HepG2 (cell line): ENCODE measurements around the gene EXOSC7. TPM values are rescaled to one million over a fixed set of nuclear protein-coding genes. Genes with fewer than 3 reads are reported as not detected.

Experiments used
- ATAC-seq: fragments of 200-7000 bp; cut with Tn5 transposase; 3 replicates; pipeline ENCODE4 v1.9.1; 2020; ENCODE audit warnings: mild to moderate bottlenecking, moderate library complexity
- BruUV-seq: library from RNA; stranded (reverse); fragments of 400-500 nt; replicated peaks from 2 replicates; lab custom pipeline; 2021; lab: Mats Ljungman, UMichigan
- CTCF ChIA-PET: fragments of 300-600 bp; formaldehyde crosslinking; extraction: SDS; loops from one replicate; lab custom pipeline; 2021; ENCODE audit warnings: low total read pairs, inconsistent platforms, low intra/inter-chr PET ratio; lab: Yijun Ruan, JAX
- POLR2A ChIA-PET: fragments of 350-600 bp; sonication (Branson Sonifier 250); formaldehyde crosslinking; loops from one replicate; lab custom pipeline; 2020; ENCODE audit warnings: antibody characterized with exemption, inconsistent platforms; lab: Yijun Ruan, JAX
- DNase-seq: peaks from one replicate; pipeline ENCODE4 v3.0.0-alpha.2; 2015; ENCODE audit warnings: low spot score
- FAIRE-seq: peaks from 3 replicates; lab custom pipeline; 2011; peaks lifted over from hg19 to GRCh38; lab: Jason Lieb, UNC
- H2AFZ ChIP-seq: one replicate; pipeline ENCODE4 v1.6.1; 2011; ENCODE audit warnings: low read length, inconsistent platforms
- H3K27ac ChIP-seq: fragments of 300-600 bp; 3 replicates; pipeline ENCODE4 v1.8.0; 2011; ENCODE audit warnings: mixed run types, mild to moderate bottlenecking, mixed read lengths, low read length, inconsistent platforms; ENCODE audit not compliant: insufficient read depth; ENCODE audit errors: extremely low read length
- H3K27me3 ChIP-seq, 2 experiments: fragments of 200-600 bp in 1 of 2; 2 replicates in 1 of 2; 3 replicates in 1 of 2; pipeline versions ENCODE4 v1.6.0 to v1.8.0; 2011; ENCODE audit warnings: low read length in 2 of 2, mild to moderate bottlenecking in 2 of 2, moderate library complexity in 2 of 2, inconsistent platforms in 1 of 2; ENCODE audit not compliant: insufficient read depth in 2 of 2, control insufficient read depth in 1 of 2
- H3K36me3 ChIP-seq, 2 experiments: fragments of 200-600 bp in 1 of 2; replicated peaks in 1 of 2; 2 replicates in 1 of 2; 3 replicates in 1 of 2; pipeline versions ENCODE4 v1.5.1 to v1.8.0; 2011; ENCODE audit warnings: low read length in 2 of 2, inconsistent platforms in 1 of 2; ENCODE audit not compliant: insufficient read depth in 2 of 2, control insufficient read depth in 1 of 2
- H3K4me1 ChIP-seq: 2 replicates; pipeline ENCODE4 v1.5.1; 2012; ENCODE audit warnings: low read length, inconsistent platforms; ENCODE audit not compliant: insufficient read depth
- H3K4me2 ChIP-seq: 2 replicates; pipeline ENCODE4 v1.6.0; 2011; ENCODE audit warnings: low read depth, low read length, inconsistent platforms
- H3K4me3 ChIP-seq, 3 experiments: fragments of 200-600 bp in 1 of 3; sonication (generic), shearing (Covaris generic) in 1 of 3; replicated peaks in 1 of 3; 2 replicates each; pipeline ENCODE4 v1.5.1; 2011 to 2016; ENCODE audit warnings: low read length in 3 of 3, inconsistent platforms in 2 of 3, low read depth in 2 of 3, mild to moderate bottlenecking in 2 of 3, control low read depth in 1 of 3, mixed read lengths in 1 of 3; ENCODE audit not compliant: insufficient read depth in 1 of 3
- H3K79me2 ChIP-seq: one replicate; pipeline ENCODE4 v1.6.1; 2011; ENCODE audit warnings: low read length, inconsistent platforms; ENCODE audit not compliant: insufficient read depth
- H3K9ac ChIP-seq: 2 replicates; pipeline ENCODE4 v1.6.0; 2011; ENCODE audit warnings: mild to moderate bottlenecking, low read depth, low read length, inconsistent platforms; ENCODE audit not compliant: insufficient read depth
- H3K9me3 ChIP-seq: 2 replicates; pipeline ENCODE4 v1.5.1; 2012; ENCODE audit warnings: mild to moderate bottlenecking, low read length
- H4K20me1 ChIP-seq: 2 replicates; pipeline ENCODE4 v1.6.0; 2011; ENCODE audit warnings: inconsistent platforms, mild to moderate bottlenecking, low read length, moderate library complexity; ENCODE audit not compliant: insufficient read depth
- AFF4 ChIP-seq: sonication (generic); formaldehyde crosslinking; IDR thresholded peaks from 2 replicates; pipeline ENCODE4 v1.4.0; 2020; ENCODE audit warnings: missing genetic modification reagents
- ATRX ChIP-seq: sonication (generic); formaldehyde crosslinking; IDR thresholded peaks from 2 replicates; pipeline ENCODE4 v1.4.0; 2020; ENCODE audit warnings: missing genetic modification reagents, borderline replicate concordance
- HHEX ChIP-seq: IDR thresholded peaks from 2 replicates; pipeline ENCODE4 v1.6.1; 2016; ENCODE audit warnings: control low read depth
- MBD4 ChIP-seq: IDR thresholded peaks from 2 replicates; pipeline ENCODE4 v1.6.1; 2012; ENCODE audit warnings: low read length, inconsistent platforms, borderline replicate concordance
- MEF2D ChIP-seq: sonication (generic); formaldehyde crosslinking; IDR thresholded peaks from 2 replicates; pipeline ENCODE4 v1.5.1; 2020; ENCODE audit warnings: mild to moderate bottlenecking, missing genetic modification reagents
- POGZ ChIP-seq: sonication (generic); formaldehyde crosslinking; IDR thresholded peaks from 2 replicates; pipeline ENCODE4 v1.4.0; 2020; ENCODE audit warnings: mild to moderate bottlenecking, missing genetic modification reagents
- ZBTB10 ChIP-seq: sonication (generic); formaldehyde crosslinking; IDR thresholded peaks from 2 replicates; pipeline ENCODE4 v1.4.0; 2020; ENCODE audit warnings: missing genetic modification reagents, borderline replicate concordance
- ZBTB49 ChIP-seq: sonication (generic); formaldehyde crosslinking; IDR thresholded peaks from 2 replicates; pipeline ENCODE4 v1.4.0; 2020; ENCODE audit warnings: missing genetic modification reagents, borderline replicate concordance
- ZKSCAN8 ChIP-seq: IDR thresholded peaks from 2 replicates; pipeline ENCODE4 v1.6.1; 2016; ENCODE audit warnings: borderline replicate concordance, missing genetic modification reagents, missing compliant biosample characterization
- ZNF33A ChIP-seq: sonication (generic); formaldehyde crosslinking; IDR thresholded peaks from 2 replicates; pipeline ENCODE4 v1.5.1; 2020; ENCODE audit warnings: missing genetic modification reagents, mild to moderate bottlenecking, moderate library complexity, borderline replicate concordance
- ZNF569 ChIP-seq: sonication (generic); formaldehyde crosslinking; IDR thresholded peaks from 2 replicates; pipeline ENCODE4 v1.5.0; 2020; ENCODE audit warnings: mild to moderate bottlenecking, missing genetic modification reagents, moderate library complexity, borderline replicate concordance
- WGBS: methylation state at CpG from one replicate; pipeline ENCODE4 v1.1.6; 2017; ENCODE audit warnings: low lambda C conversion rate; 5-methylcytosine and 5-hydroxymethylcytosine counted together
- in situ Hi-C: cut with HindIII; loops from 2 replicates; pipeline ENCODE4 v1.10.0; 2017; ENCODE audit warnings: low pct_unique_long_range_greater_than_20kb; ENCODE audit not compliant: extremely low pct_ligation_motif_present
- intact Hi-C: fragments of 100-400 bp; cut with micrococcal nuclease; formaldehyde crosslinking; loops from one replicate; pipeline ENCODE4 v1.10.0; 2022; ENCODE audit not compliant: unreplicated experiment
- polyA plus RNA-seq, 8 experiments: library from polyadenylated mRNA; depleted of rRNA in 3 of 8; stranded (reverse) in 7 of 8; unstranded in 1 of 8; fragments of >200 nt; fragmentation: Illumina TruSeq in 4 of 8; extraction: Trizol in 4 of 8; gene quantifications; 2 replicates each; pipeline versions ENCODE4 v1.2.1 to v1.2.3, GENCODE V29; 2011 to 2016; ENCODE audit warnings: low read depth in 4 of 8, missing spikeins in 1 of 8, mixed read lengths in 1 of 8; ENCODE audit not compliant: insufficient read depth in 1 of 8
- total RNA-seq, 5 experiments: library from RNA; depleted of rRNA; stranded (reverse); fragments of >200 nt; fragmentation: Illumina TruSeq; extraction: Trizol; gene quantifications; 2 replicates each; pipeline ENCODE4 v1.2.3, GENCODE V29; 2016; ENCODE audit warnings: low read depth in 1 of 5
- TF ChIP-seq, protein P1 (sequence below): sonication (generic); formaldehyde crosslinking; IDR thresholded peaks from 2 replicates; pipeline ENCODE4 v1.8.0; 2022; ENCODE audit warnings: mild to moderate bottlenecking, missing genetic modification reagents, moderate library complexity
- TF ChIP-seq, protein P2 (sequence below): IDR thresholded peaks from 2 replicates; pipeline ENCODE4 v1.6.1; 2018; ENCODE audit warnings: missing genetic modification reagents

EXOSC7 gene
- total and polyA plus RNA-seq, 2 of the 13 experiments (the other 11 are each of a cell fraction or from before 2014, with no cell fraction given): 68.3 to 74.7 TPM

DNA sequence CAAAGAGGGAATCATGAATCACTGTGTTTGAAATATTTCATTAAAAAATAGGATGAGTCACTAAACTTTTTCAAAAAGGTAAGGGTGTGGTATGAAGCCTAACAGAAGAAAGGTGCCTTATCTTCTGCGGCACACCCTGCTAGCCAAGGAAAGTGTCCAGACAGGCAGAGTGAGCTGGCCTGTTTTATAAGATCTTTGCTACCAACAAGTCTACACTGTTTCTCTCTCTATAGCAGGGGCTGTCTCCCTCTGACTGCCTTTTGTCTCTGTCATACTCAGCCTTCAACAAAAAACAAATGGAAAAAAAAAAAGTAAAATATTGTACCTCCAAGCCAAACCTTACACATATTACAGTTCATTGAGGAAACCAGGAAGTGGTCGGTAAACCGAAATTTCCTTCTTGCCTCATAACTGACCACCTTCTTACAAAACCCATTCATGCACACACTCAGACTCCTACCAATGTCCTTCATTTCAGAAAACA, 9.2 kb upstream of the EXOSC7 start:
- H3K4me2 ChIP-seq: no peak overlapping the region
- DNase-seq (no peak), ATAC-seq (no peak), FAIRE-seq (no peak)
- in situ Hi-C loops (no loop called here), intact Hi-C loops (no loop called here)
- no peaks in the 10 kb centered on the region for H3K4me1 ChIP-seq
- WGBS: 96% methylated on average over 3 of the region's 3 CpGs
- no peaks in the 10 kb centered on the region for H4K20me1 ChIP-seq
- no peaks in the 10 kb centered on the region for H3K27me3 ChIP-seq
- ChIA-PET CTCF (no interaction called here), POLR2A (interaction anchor here (0.9 kb wide), 1 partner anchor 10 kb away, joined by 3 read pairs; the partner anchor contains the start of genes EXOSC7 and ZDHHC3)
- no peaks in the 10 kb centered on the region for H3K9me3 ChIP-seq
- H2AFZ ChIP-seq: no peak overlapping the region
- no TSS peak for BruUV-seq
- H3K27ac ChIP-seq: no peak overlapping the region
- no peak overlapping the region for H3K9ac ChIP-seq
- H3K36me3 ChIP-seq: no peaks in the 10 kb centered on the region; a peak in 1 of 5 replicates
- no peak overlapping the region for H3K4me3 ChIP-seq
- peaks cover 38% of the 10 kb centered on the region for H3K79me2 ChIP-seq
- TF ChIP-seq ZNF33A (CRISPR knock-in tag) (no peak), ZBTB10 (CRISPR knock-in tag) (no peak), ZBTB49 (no peak), HHEX (CRISPR knock-in tag) (no peak), POGZ (CRISPR knock-in tag) (no peak), AFF4 (CRISPR knock-in tag) (no peak), MBD4 (no peak), ATRX (CRISPR knock-in tag) (no peak), MEF2D (CRISPR knock-in tag) (no peak), ZKSCAN8 (no peak), ZNF569 (no peak)
- TF ChIP-seq, protein P1, sequence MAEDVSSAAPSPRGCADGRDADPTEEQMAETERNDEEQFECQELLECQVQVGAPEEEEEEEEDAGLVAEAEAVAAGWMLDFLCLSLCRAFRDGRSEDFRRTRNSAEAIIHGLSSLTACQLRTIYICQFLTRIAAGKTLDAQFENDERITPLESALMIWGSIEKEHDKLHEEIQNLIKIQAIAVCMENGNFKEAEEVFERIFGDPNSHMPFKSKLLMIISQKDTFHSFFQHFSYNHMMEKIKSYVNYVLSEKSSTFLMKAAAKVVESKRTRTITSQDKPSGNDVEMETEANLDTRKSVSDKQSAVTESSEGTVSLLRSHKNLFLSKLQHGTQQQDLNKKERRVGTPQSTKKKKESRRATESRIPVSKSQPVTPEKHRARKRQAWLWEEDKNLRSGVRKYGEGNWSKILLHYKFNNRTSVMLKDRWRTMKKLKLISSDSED (CRISPR knock-in tag): no peak
- TF ChIP-seq, protein P2, sequence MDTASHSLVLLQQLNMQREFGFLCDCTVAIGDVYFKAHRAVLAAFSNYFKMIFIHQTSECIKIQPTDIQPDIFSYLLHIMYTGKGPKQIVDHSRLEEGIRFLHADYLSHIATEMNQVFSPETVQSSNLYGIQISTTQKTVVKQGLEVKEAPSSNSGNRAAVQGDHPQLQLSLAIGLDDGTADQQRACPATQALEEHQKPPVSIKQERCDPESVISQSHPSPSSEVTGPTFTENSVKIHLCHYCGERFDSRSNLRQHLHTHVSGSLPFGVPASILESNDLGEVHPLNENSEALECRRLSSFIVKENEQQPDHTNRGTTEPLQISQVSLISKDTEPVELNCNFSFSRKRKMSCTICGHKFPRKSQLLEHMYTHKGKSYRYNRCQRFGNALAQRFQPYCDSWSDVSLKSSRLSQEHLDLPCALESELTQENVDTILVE: no peak
